Peyer's patch (tissue), 4 donors: ENCODE measurements around the gene TOMM20. TPM values are rescaled to one million over a fixed set of nuclear protein-coding genes. Genes with fewer than 3 reads are reported as not detected.
"Not testable (repeated sequence)": the region's sequence is repeated elsewhere in the genome, so short reads cannot be mapped to it uniquely, and the experiment has no call there.

Experiments used
- DNase-seq, 3 donors: peaks; one replicate each; pipeline ENCODE4 v3.0.0-alpha.2; 2017 to 2019
- H3K27ac ChIP-seq, 4 donors: fragments of 200-600 bp; sonication (generic); one replicate each; pipeline ENCODE4 v1.5.1; 2016 to 2019
- H3K27me3 ChIP-seq, 2 donors: fragments of 200-600 bp; sonication (generic); one replicate each; pipeline ENCODE4 v1.5.1; 2019
- H3K36me3 ChIP-seq, 3 donors: fragments of 200-600 bp; sonication (generic); one replicate each; pipeline ENCODE4 v1.5.1; 2016 to 2019
- H3K4me1 ChIP-seq, 4 donors: fragments of 200-600 bp; sonication (generic); one replicate each; pipeline ENCODE4 v1.5.1; 2016 to 2019
- H3K4me3 ChIP-seq, 4 donors: fragments of 200-600 bp; sonication (generic); 1 replicate in 3 of 4; 2 replicates in 1 of 4; pipeline ENCODE4 v1.5.1; 2016 to 2019; ENCODE audit warnings: mild to moderate bottlenecking in 1 of 4
- H3K9me3 ChIP-seq, 4 donors: fragments of 200-600 bp; sonication (generic); one replicate each; pipeline ENCODE4 v1.5.1; 2016 to 2019; ENCODE audit warnings: mild to moderate bottlenecking in 1 of 4
- POLR2A ChIP-seq, 2 donors: fragments of 450-650 bp; IDR thresholded peaks; one replicate each; pipeline ENCODE4 v1.5.1; 2017; ENCODE audit warnings: antibody characterized with exemption in 2 of 2, mild to moderate bottlenecking in 2 of 2, moderate library complexity in 2 of 2
- total RNA-seq, 4 donors: library from RNA; depleted of rRNA; stranded (reverse); fragments of >200 nt; gene quantifications; one replicate each; pipeline ENCODE4 v1.1.0, GENCODE V29; 2016
- TF ChIP-seq, protein P1 (sequence below), 6 experiments: fragments of 450-650 bp in 4 of 6; fragments of 200-600 bp in 2 of 6; sonication (generic) in 1 of 6; IDR thresholded peaks; one replicate each; pipeline ENCODE4 v1.5.1; 2017 to 2019; ENCODE audit warnings: antibody characterized with exemption in 6 of 6, mild to moderate bottlenecking in 3 of 6, moderate library complexity in 1 of 6

Gene TOMM20
- total RNA-seq, 4 donors from 2014 or later, result 38.0 to 44.3 (median 42.8) TPM

DNA sequence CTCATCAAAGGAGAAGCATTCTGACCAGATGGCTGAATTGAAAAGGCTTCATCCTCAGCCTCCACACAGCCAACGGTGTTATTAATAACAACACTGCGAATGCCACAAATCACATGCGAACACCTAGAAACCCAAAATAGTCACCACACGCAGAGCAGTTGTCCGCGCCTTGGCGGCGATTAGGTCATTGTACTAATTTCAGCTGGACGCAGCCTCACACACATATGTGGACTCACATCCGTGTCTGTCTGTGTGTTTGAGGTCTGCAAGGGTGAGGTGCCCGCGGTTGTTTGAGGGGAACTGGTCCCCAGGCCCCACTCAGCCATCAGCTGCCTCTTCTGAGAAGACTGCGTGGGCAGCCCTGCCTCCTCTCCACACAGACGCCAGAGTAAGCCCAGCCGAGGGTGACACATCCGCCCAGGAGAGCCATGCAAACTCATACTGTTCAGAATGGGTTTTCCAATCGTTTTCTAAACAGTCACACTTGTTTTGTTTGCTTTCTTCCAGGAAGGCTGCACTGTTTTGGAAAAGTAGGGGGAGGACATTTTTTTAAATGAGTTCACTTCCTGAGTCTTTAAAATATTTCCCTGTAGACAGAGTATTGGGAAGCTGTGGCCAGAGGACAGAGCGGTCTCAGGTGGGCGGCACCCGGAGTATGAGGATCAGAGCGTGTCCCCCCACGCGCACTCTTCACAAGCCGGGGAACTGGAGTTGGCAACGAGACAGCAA, 53.4 kb downstream of the TOMM20 start:
- DNase-seq, result peak in 2 of 3 donors; percentile 77 to 80
- peak overlapping the region; percentile 66 to 92 (median 74) for H3K27ac ChIP-seq
- no peaks in the 10 kb centered on the region for H3K27me3 ChIP-seq
- peaks cover 7 to 61% (median 18%) of the 10 kb centered on the region in 4 donors for H3K4me1 ChIP-seq
- no peaks in the 10 kb centered on the region for H3K9me3 ChIP-seq
- TF ChIP-seq, protein P1, sequence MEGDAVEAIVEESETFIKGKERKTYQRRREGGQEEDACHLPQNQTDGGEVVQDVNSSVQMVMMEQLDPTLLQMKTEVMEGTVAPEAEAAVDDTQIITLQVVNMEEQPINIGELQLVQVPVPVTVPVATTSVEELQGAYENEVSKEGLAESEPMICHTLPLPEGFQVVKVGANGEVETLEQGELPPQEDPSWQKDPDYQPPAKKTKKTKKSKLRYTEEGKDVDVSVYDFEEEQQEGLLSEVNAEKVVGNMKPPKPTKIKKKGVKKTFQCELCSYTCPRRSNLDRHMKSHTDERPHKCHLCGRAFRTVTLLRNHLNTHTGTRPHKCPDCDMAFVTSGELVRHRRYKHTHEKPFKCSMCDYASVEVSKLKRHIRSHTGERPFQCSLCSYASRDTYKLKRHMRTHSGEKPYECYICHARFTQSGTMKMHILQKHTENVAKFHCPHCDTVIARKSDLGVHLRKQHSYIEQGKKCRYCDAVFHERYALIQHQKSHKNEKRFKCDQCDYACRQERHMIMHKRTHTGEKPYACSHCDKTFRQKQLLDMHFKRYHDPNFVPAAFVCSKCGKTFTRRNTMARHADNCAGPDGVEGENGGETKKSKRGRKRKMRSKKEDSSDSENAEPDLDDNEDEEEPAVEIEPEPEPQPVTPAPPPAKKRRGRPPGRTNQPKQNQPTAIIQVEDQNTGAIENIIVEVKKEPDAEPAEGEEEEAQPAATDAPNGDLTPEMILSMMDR (IDR thresholded peaks at IDR 0.05), result no peak
- no peak for TF ChIP-seq POLR2A (IDR thresholded peaks at IDR 0.05)
- peak overlapping the region in 3 of 4 donors; percentile 9 to 35 (median 29) for H3K4me3 ChIP-seq
- no peaks in the 10 kb centered on the region for H3K36me3 ChIP-seq

DNA sequence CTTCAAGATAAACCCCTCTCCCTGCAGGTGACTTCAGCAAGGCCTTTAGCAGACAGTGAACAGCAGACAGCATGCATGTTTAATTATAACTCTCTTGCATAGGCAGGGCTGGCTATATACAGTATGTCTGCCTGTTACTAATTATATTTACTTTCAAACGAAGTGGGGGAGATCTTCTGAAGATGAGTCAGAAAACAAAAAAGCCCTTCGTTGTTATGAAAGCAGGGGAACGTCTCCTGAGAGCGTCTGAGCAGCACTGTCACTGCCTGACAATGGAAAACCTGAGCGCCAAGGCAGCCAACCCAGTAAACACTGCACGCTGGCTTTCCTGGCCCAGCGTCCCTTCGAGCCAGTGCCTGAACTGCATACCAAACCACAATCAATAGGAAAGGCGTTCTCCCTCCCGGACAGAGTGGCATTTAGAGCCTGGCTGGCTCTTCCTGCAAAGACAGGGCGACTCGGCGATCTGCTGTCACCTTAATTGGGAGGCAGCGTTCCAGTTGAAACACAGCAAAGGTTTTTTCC, 54.1 kb downstream of the TOMM20 start:
- Histone ChIP-seq H3K36me3 (no peaks in the 10 kb centered on the region), H3K9me3 (no peaks in the 10 kb centered on the region), H3K27me3 (no peaks in the 10 kb centered on the region), H3K4me1 (peaks cover 10 to 61% (median 20%) of the 10 kb centered on the region in 4 donors), H3K27ac (peak overlapping the region; percentile 66 to 92 (median 74)), H3K4me3 (peak overlapping the region in 3 of 4 donors; percentile 9 to 35 (median 29))
- peak in 1 of 3 donors; percentile 58 for DNase-seq
- TF ChIP-seq, protein P1 (IDR thresholded peaks at IDR 0.05), result no peak
- no peak for TF ChIP-seq POLR2A (IDR thresholded peaks at IDR 0.05)

DNA sequence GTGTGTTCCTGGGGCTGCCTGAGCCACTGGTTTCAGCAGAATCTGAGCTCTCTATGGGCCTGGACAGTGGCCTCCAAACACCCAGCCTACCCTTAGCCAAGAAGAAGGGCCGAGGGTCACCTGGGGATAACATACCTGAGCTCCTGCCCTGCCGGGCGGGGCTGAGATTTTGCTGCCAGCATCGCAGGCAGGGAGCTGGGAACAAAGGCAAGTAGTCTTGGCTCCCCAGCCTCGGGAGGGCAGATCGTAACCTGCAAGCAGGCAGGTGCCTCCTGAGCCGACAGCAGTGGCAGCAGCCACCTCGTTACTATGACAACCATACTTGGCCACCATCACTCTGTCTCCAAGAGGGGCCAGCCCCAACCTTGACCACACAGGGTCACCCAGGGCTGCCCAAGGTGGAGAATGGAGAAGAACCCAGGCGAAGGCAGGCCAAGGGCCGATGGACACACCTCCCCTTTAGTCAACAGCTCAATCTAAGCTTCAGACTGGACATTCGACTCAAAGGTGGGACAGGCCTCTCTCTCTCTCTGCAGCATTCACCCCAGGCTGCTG, 54.6 kb downstream of the TOMM20 start:
- no peaks in the 10 kb centered on the region for H3K27me3 ChIP-seq
- H3K36me3 ChIP-seq, result no peaks in the 10 kb centered on the region
- peaks cover 11 to 61% (median 21%) of the 10 kb centered on the region in 4 donors for H3K4me1 ChIP-seq
- no peaks in the 10 kb centered on the region for H3K9me3 ChIP-seq
- no peak overlapping the region for H3K4me3 ChIP-seq
- TF ChIP-seq, protein P1 (IDR thresholded peaks at IDR 0.05), result no peak
- TF ChIP-seq POLR2A (IDR thresholded peaks at IDR 0.05), result no peak
- DNase-seq, result peak in 2 of 3 donors; percentile 75 to 82
- peak overlapping the region; percentile 66 to 92 (median 74) for H3K27ac ChIP-seq

DNA sequence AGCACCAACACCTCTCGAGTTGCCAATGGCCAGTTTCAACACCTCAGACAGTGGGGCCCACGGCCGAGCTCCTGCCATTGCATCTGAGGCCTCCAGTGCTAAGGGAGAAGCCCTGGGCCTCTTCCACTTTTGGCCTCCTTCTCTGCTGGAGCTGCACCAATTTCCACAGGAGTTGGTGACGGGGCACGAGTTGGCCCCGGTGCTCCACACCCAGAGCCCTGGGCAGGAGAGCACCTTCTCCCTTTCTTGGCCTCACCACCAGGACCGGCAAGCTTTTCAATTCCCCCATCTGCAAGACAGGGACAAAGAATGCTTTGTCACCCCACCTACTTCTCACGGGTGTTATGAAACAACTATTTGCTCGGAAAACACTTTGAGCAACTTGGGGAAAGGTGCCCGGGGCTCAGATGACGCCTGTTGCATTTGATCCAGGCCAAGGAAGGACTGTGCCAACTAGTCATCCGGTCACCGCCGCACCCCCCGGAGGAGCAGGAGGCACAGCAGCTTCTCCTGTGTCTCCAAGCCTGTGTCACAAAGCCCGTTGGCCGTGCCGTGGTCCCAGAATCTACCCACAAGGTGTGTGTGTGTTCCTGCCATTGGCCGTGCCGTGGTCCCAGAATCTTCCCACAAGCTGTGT, 55.2 kb downstream of the TOMM20 start:
- Histone ChIP-seq H3K27me3 (no peaks in the 10 kb centered on the region), H3K4me1 (peaks cover 11 to 62% (median 23%) of the 10 kb centered on the region in 4 donors), H3K4me3 (no peak overlapping the region), H3K9me3 (no peaks in the 10 kb centered on the region), H3K27ac (peak overlapping the region; percentile 66 to 92 (median 74)), H3K36me3 (no peaks in the 10 kb centered on the region)
- TF ChIP-seq POLR2A (IDR thresholded peaks at IDR 0.05), result no peak
- TF ChIP-seq, protein P1 (IDR thresholded peaks at IDR 0.05), result peak in 1 of 6 experiments; percentile 15
- peak in 2 of 3 donors; percentile 78 to 80 for DNase-seq

DNA sequence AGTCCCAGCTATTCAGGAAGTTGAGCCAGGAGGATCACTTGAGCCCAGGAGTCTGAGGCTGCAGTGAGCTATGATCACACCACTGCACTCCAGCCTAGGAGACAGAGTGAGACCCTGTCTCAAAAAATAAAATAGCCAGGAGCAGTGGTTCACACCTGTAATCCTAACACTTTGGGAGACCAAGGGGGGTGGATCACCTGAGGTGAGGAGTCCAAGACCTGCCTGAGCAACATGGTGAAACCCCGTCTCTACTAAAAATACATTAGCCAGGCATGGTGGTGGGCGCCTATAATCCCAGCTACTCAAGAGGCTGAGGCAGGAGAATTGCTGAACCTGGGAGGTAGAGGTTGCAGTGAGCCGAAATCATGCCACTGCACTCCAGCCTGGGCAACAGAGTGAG, 56.1 kb downstream of the TOMM20 start:
- not testable (repeated sequence) for DNase-seq, H3K36me3 ChIP-seq, H3K27me3 ChIP-seq, H3K4me3 ChIP-seq, H3K9me3 ChIP-seq
- Histone ChIP-seq H3K4me1 (peaks cover 11 to 64% (median 23%) of the 10 kb centered on the region in 4 donors), H3K27ac (peak overlapping the region in 2 of 4 donors; percentile 41 to 79)
